Mucosa of stomach (tissue), 1 donor: ENCODE results near the gene KAT6B.

Experiments
- H3K27me3 ChIP-seq: one replicate; pipeline ENCODE4 v1.7.0; 2013; ENCODE audit warnings: mild to moderate bottlenecking, low read length; ENCODE audit not compliant: control insufficient read depth, insufficient read depth
- H3K36me3 ChIP-seq: one replicate; pipeline ENCODE4 v1.7.0; 2013; ENCODE audit warnings: low read length; ENCODE audit not compliant: control insufficient read depth, insufficient read depth
- H3K4me1 ChIP-seq: one replicate; pipeline ENCODE4 v1.7.0; 2013; ENCODE audit warnings: mild to moderate bottlenecking, low read length; ENCODE audit not compliant: control insufficient read depth, insufficient read depth
- H3K4me3 ChIP-seq: one replicate; pipeline ENCODE4 v1.7.0; 2013; ENCODE audit warnings: low read length
- H3K9ac ChIP-seq: one replicate; pipeline ENCODE4 v1.7.0; 2013; ENCODE audit warnings: mild to moderate bottlenecking, low read length, moderate library complexity
- H3K9me3 ChIP-seq: one replicate; pipeline ENCODE4 v1.7.0; 2013; ENCODE audit warnings: mild to moderate bottlenecking, low read length, moderate library complexity; ENCODE audit not compliant: control insufficient read depth
- donor health status: Pancreatic carcinoma.

KAT6B gene

GRCh38 chr10:74956555-74957111 is 130.2 kb downstream of the KAT6B start:
- Histone ChIP-seq H3K27me3 (no peaks in the 10 kb centered on the region), H3K9ac (no peak overlapping the region), H3K36me3 (no peaks in the 10 kb centered on the region), H3K9me3 (no peaks in the 10 kb centered on the region), H3K4me3 (no peak overlapping the region), H3K4me1 (no peaks in the 10 kb centered on the region)

- H3K4me3 ChIP-seq = no peak overlapping the region
- H3K4me1 ChIP-seq = no peaks in the 10 kb centered on the region
- no peaks in the 10 kb centered on the region for H3K27me3 ChIP-seq
- H3K36me3 ChIP-seq = no peaks in the 10 kb centered on the region
- no peaks in the 10 kb centered on the region for H3K9me3 ChIP-seq
- no peak overlapping the region for H3K9ac ChIP-seq
These were observed 131.0 kb downstream of the KAT6B start for GRCh38 chr10:74957285-74957961.

GRCh38 chr10:74958316-74958715 is 131.9 kb downstream of the KAT6B start:
- Histone ChIP-seq H3K4me3 (no peak overlapping the region), H3K36me3 (no peaks in the 10 kb centered on the region), H3K4me1 (no peaks in the 10 kb centered on the region)

GRCh38 chr10:74960670-74961069 is 134.3 kb downstream of the KAT6B start:
- no peak overlapping the region for H3K9ac ChIP-seq
- H3K27me3 ChIP-seq = no peaks in the 10 kb centered on the region
- H3K4me3 ChIP-seq = no peak overlapping the region
- H3K4me1 ChIP-seq = no peaks in the 10 kb centered on the region
- no peaks in the 10 kb centered on the region for H3K36me3 ChIP-seq
- no peaks in the 10 kb centered on the region for H3K9me3 ChIP-seq

More at GRCh38 chr10:74958316-74958715, 131.9 kb downstream of the KAT6B start:
- H3K9me3 ChIP-seq = no peaks in the 10 kb centered on the region
- H3K9ac ChIP-seq = no peak overlapping the region
- H3K27me3 ChIP-seq = no peaks in the 10 kb centered on the region

GRCh38 chr10:74962517-74962916 is 136.1 kb downstream of the KAT6B start:
- Histone ChIP-seq H3K36me3 (no peaks in the 10 kb centered on the region), H3K4me1 (no peaks in the 10 kb centered on the region), H3K27me3 (no peaks in the 10 kb centered on the region), H3K9me3 (no peaks in the 10 kb centered on the region), H3K4me3 (no peak overlapping the region), H3K9ac (no peak overlapping the region)

- Histone ChIP-seq H3K4me3 (no peak overlapping the region), H3K9ac (no peak overlapping the region), H3K9me3 (no peaks in the 10 kb centered on the region), H3K4me1 (peaks cover 6% of the 10 kb centered on the region), H3K27me3 (no peaks in the 10 kb centered on the region), H3K36me3 (no peaks in the 10 kb centered on the region)
These were observed 137.1 kb downstream of the KAT6B start for GRCh38 chr10:74963549-74963948.

- H3K9me3 ChIP-seq = no peaks in the 10 kb centered on the region
- no peaks in the 10 kb centered on the region for H3K36me3 ChIP-seq
These were observed 141.7 kb downstream of the KAT6B start for GRCh38 chr10:74967911-74968666.

GRCh38 chr10:74968667-74969061 is 142.3 kb downstream of the KAT6B start:
- H3K36me3 ChIP-seq = no peaks in the 10 kb centered on the region
- no peak overlapping the region for H3K9ac ChIP-seq
- no peaks in the 10 kb centered on the region for H3K27me3 ChIP-seq
- H3K4me1 ChIP-seq = peaks cover 12% of the 10 kb centered on the region
- H3K9me3 ChIP-seq = no peaks in the 10 kb centered on the region
- H3K4me3 ChIP-seq = no peak overlapping the region

More at GRCh38 chr10:74967911-74968666, 141.7 kb downstream of the KAT6B start:
- no peak overlapping the region for H3K4me3 ChIP-seq
- peaks cover 12% of the 10 kb centered on the region for H3K4me1 ChIP-seq
- no peak overlapping the region for H3K9ac ChIP-seq
- no peaks in the 10 kb centered on the region for H3K27me3 ChIP-seq

GRCh38 chr10:74969093-74969492 is 142.7 kb downstream of the KAT6B start:
- Histone ChIP-seq H3K36me3 (no peaks in the 10 kb centered on the region), H3K9ac (no peak overlapping the region), H3K27me3 (no peaks in the 10 kb centered on the region), H3K9me3 (no peaks in the 10 kb centered on the region), H3K4me1 (peaks cover 12% of the 10 kb centered on the region), H3K4me3 (no peak overlapping the region)

- Histone ChIP-seq H3K27me3 (no peaks in the 10 kb centered on the region), H3K36me3 (no peaks in the 10 kb centered on the region)
These were observed 143.1 kb downstream of the KAT6B start for GRCh38 chr10:74969530-74969929.

GRCh38 chr10:74973741-74974392 is 147.5 kb downstream of the KAT6B start:
- H3K4me3 ChIP-seq = no peak overlapping the region
- no peaks in the 10 kb centered on the region for H3K36me3 ChIP-seq
- no peaks in the 10 kb centered on the region for H3K27me3 ChIP-seq
- H3K9me3 ChIP-seq = no peaks in the 10 kb centered on the region
- no peak overlapping the region for H3K9ac ChIP-seq
- peaks cover 3% of the 10 kb centered on the region for H3K4me1 ChIP-seq

More at GRCh38 chr10:74969530-74969929, 143.1 kb downstream of the KAT6B start:
- no peaks in the 10 kb centered on the region for H3K9me3 ChIP-seq
- H3K4me1 ChIP-seq = peaks cover 12% of the 10 kb centered on the region
- no peak overlapping the region for H3K4me3 ChIP-seq
- no peak overlapping the region for H3K9ac ChIP-seq

GRCh38 chr10:74975758-74976157 is 149.4 kb downstream of the KAT6B start:
- H3K9ac ChIP-seq = no peak overlapping the region
- H3K4me1 ChIP-seq = no peaks in the 10 kb centered on the region
- no peaks in the 10 kb centered on the region for H3K27me3 ChIP-seq
- no peak overlapping the region for H3K4me3 ChIP-seq
- no peaks in the 10 kb centered on the region for H3K36me3 ChIP-seq
- no peaks in the 10 kb centered on the region for H3K9me3 ChIP-seq
